ENCODE measurements around the gene TCERG1.
"Not testable (repeated sequence)": the region's sequence is repeated elsewhere in the genome, so short reads cannot be mapped to it uniquely, and the experiment has no call there.

The TCERG1 gene

DNA sequence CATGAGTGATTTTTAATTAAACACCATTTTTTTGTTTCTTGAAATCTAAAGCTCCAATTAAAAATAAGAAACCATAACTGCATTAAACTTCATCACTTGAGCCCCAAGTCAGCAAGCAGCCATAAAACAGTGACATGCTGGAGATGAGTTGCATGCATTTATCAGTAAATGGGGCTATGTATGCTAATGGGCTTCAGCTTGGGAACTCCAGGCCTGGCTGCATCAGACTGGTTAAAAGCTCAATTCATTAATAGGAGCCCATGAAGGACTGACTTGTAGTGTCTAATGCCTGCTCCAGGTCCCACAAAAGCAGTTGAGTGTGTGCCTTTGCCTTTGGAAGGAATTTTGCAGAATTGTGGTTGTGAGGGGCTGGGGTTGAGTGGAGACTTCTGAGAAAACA is 102.5 kb downstream of the TCERG1 start:
- Histone ChIP-seq H3K27me3 (ENCODE audit: control insufficient read depth, insufficient read depth, low read length) (no peaks in the 10 kb centered on the region), H2AFZ (no peak overlapping the region), H3K4me2 (ENCODE audit: low read length) (no peak overlapping the region), H3K27ac (no peak overlapping the region), H3K79me2 (no peaks in the 10 kb centered on the region), H3K4me1 (no peaks in the 10 kb centered on the region), H3K9ac (no peak overlapping the region), H3K4me3 (ENCODE audit: low read depth, low read length) (no peak overlapping the region), H3K9me3 (ENCODE audit: control insufficient read depth, low read length) (no peaks in the 10 kb centered on the region), H3K36me3 (ENCODE audit: control insufficient read depth, insufficient read depth, low read length) (no peaks in the 10 kb centered on the region)
- no peak for TF ChIP-seq CTCF (IDR thresholded peaks at IDR 0.05)

- no peak for TF ChIP-seq CTCF (IDR thresholded peaks at IDR 0.05)
- Histone ChIP-seq H3K9ac (no peak overlapping the region), H3K27me3 (ENCODE audit: control insufficient read depth, insufficient read depth, low read length) (no peaks in the 10 kb centered on the region), H3K9me3 (ENCODE audit: control insufficient read depth, low read length) (no peaks in the 10 kb centered on the region), H3K36me3 (ENCODE audit: control insufficient read depth, insufficient read depth, low read length) (no peaks in the 10 kb centered on the region), H3K4me1 (no peaks in the 10 kb centered on the region), H3K79me2 (no peaks in the 10 kb centered on the region), H2AFZ (no peak overlapping the region), H3K4me2 (ENCODE audit: low read length) (no peak overlapping the region), H3K27ac (no peak overlapping the region), H3K4me3 (ENCODE audit: low read depth, low read length) (no peak overlapping the region)
Measured at GRCh38 chr5:146553446-146553845, 106.3 kb downstream of the TCERG1 start.

GRCh38 chr5:146556884-146557283 is 109.8 kb downstream of the TCERG1 start:
- not testable (repeated sequence) for H3K27me3 ChIP-seq (ENCODE audit: control insufficient read depth, insufficient read depth, low read length); H3K4me2 ChIP-seq (ENCODE audit: low read length); H3K4me3 ChIP-seq (ENCODE audit: low read depth, low read length); H3K9ac ChIP-seq; H3K4me1 ChIP-seq; H3K27ac ChIP-seq; H2AFZ ChIP-seq; H3K36me3 ChIP-seq (ENCODE audit: control insufficient read depth, insufficient read depth, low read length); H3K9me3 ChIP-seq (ENCODE audit: control insufficient read depth, low read length); H3K79me2 ChIP-seq

GRCh38 chr5:146560205-146560812 is 113.2 kb downstream of the TCERG1 start:
- Histone ChIP-seq H3K9me3 (ENCODE audit: control insufficient read depth, low read length) (no peaks in the 10 kb centered on the region), H3K9ac (no peak overlapping the region), H2AFZ (no peak overlapping the region), H3K4me3 (ENCODE audit: low read depth, low read length) (no peak overlapping the region), H3K36me3 (ENCODE audit: control insufficient read depth, insufficient read depth, low read length) (no peaks in the 10 kb centered on the region), H3K79me2 (no peaks in the 10 kb centered on the region), H3K27ac (no peak overlapping the region), H3K4me2 (ENCODE audit: low read length) (no peak overlapping the region), H3K4me1 (no peaks in the 10 kb centered on the region), H3K27me3 (ENCODE audit: control insufficient read depth, insufficient read depth, low read length) (no peaks in the 10 kb centered on the region)
- no peak for TF ChIP-seq CTCF (IDR thresholded peaks at IDR 0.05)

All from parathyroid adenoma (tissue), 2 donors.